SK-N-MC (cell line): ENCODE data around the gene EFTUD2.

Experiments used
- EZH2 ChIP-seq: fragments of 200-600 bp; sonication (generic); IDR thresholded peaks from one replicate; pipeline ENCODE4 v1.6.1; 2017; ENCODE audit warnings: antibody characterized with exemption
- FOXP2 ChIP-seq: optimal IDR thresholded peaks from 2 replicates; pipeline ENCODE3; 2011; ENCODE audit warnings: mild to moderate bottlenecking, moderate library complexity; ENCODE audit not compliant: insufficient read depth; ENCODE audit errors: extremely low read length, control extremely low read depth
- POLR2AphosphoS5 ChIP-seq: IDR thresholded peaks from 2 replicates; pipeline ENCODE4 v1.6.1; 2012; ENCODE audit warnings: mild to moderate bottlenecking, low read depth, low read length, borderline replicate concordance

- TF ChIP-seq POLR2AphosphoS5 = no peak
- TF ChIP-seq EZH2 = no peak
- no peak for TF ChIP-seq FOXP2
Observed at GRCh38 chr17:44903012-44903685, 3.9 kb upstream of the EFTUD2 start.
